ENCODE measurements around the gene ITPR1.

- TF ChIP-seq RAD21 (conservative IDR thresholded peaks at IDR 0.05): no peak
- TF ChIP-seq, protein P1, sequence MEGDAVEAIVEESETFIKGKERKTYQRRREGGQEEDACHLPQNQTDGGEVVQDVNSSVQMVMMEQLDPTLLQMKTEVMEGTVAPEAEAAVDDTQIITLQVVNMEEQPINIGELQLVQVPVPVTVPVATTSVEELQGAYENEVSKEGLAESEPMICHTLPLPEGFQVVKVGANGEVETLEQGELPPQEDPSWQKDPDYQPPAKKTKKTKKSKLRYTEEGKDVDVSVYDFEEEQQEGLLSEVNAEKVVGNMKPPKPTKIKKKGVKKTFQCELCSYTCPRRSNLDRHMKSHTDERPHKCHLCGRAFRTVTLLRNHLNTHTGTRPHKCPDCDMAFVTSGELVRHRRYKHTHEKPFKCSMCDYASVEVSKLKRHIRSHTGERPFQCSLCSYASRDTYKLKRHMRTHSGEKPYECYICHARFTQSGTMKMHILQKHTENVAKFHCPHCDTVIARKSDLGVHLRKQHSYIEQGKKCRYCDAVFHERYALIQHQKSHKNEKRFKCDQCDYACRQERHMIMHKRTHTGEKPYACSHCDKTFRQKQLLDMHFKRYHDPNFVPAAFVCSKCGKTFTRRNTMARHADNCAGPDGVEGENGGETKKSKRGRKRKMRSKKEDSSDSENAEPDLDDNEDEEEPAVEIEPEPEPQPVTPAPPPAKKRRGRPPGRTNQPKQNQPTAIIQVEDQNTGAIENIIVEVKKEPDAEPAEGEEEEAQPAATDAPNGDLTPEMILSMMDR (IDR thresholded peaks at IDR 0.05; ENCODE audit: poor library complexity, severe bottlenecking): no peak
- no peak for TF ChIP-seq EZH2 (IDR thresholded peaks at IDR 0.05; ENCODE audit: borderline replicate concordance, insufficient read depth, low read length, poor library complexity, severe bottlenecking)
- TF ChIP-seq, protein P2, sequence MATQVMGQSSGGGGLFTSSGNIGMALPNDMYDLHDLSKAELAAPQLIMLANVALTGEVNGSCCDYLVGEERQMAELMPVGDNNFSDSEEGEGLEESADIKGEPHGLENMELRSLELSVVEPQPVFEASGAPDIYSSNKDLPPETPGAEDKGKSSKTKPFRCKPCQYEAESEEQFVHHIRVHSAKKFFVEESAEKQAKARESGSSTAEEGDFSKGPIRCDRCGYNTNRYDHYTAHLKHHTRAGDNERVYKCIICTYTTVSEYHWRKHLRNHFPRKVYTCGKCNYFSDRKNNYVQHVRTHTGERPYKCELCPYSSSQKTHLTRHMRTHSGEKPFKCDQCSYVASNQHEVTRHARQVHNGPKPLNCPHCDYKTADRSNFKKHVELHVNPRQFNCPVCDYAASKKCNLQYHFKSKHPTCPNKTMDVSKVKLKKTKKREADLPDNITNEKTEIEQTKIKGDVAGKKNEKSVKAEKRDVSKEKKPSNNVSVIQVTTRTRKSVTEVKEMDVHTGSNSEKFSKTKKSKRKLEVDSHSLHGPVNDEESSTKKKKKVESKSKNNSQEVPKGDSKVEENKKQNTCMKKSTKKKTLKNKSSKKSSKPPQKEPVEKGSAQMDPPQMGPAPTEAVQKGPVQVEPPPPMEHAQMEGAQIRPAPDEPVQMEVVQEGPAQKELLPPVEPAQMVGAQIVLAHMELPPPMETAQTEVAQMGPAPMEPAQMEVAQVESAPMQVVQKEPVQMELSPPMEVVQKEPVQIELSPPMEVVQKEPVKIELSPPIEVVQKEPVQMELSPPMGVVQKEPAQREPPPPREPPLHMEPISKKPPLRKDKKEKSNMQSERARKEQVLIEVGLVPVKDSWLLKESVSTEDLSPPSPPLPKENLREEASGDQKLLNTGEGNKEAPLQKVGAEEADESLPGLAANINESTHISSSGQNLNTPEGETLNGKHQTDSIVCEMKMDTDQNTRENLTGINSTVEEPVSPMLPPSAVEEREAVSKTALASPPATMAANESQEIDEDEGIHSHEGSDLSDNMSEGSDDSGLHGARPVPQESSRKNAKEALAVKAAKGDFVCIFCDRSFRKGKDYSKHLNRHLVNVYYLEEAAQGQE (IDR thresholded peaks at IDR 0.05; ENCODE audit: borderline replicate concordance): no peak
- no peak for TF ChIP-seq MXI1 (conservative IDR thresholded peaks at IDR 0.05; ENCODE audit: poor library complexity, severe bottlenecking)
- TF ChIP-seq TAF1 (IDR thresholded peaks at IDR 0.05; ENCODE audit: low read depth): no peak
- no peak for TF ChIP-seq EP300 (conservative IDR thresholded peaks at IDR 0.05; ENCODE audit: poor library complexity, severe bottlenecking)
Observed at GRCh38 chr3:4548356-4548755, 55.2 kb downstream of the ITPR1 start.

Data from neural cell (in vitro differentiated cells).